ENCODE data around the gene KCTD13. TPM values are rescaled to one million over a fixed set of nuclear protein-coding genes. Genes with fewer than 3 reads are reported as not detected.

Gene KCTD13
- total RNA-seq, 1 experiment from 2014 or later: 8.2 TPM

GRCh38 chr16:29915590-29916247 lies 10.3 kb downstream of the KCTD13 start:
- intact Hi-C loops (cut with micrococcal nuclease): no loop called here
- ChIA-PET CTCF (no interaction called here), POLR2A (ENCODE audit: unreplicated experiment) (no interaction called here)
- H3K9me2 ChIP-seq (replicated peaks; ENCODE audit: low read length): no peaks in the 10 kb centered on the region
- no peaks in the 10 kb centered on the region for H3F3A ChIP-seq (ENCODE audit: low read length, unreplicated experiment)
- 0 out of 2 replicates have a peak, but pooled peaks cover 5% of the 10 kb centered on the region for H3K4me1 ChIP-seq (ENCODE audit: insufficient read depth, low read length)
- H4K20me1 ChIP-seq (ENCODE audit: low read length): no peaks in the 10 kb centered on the region
- TF ChIP-seq EZH2phosphoT487 (IDR thresholded peaks at IDR 0.05; ENCODE audit: borderline replicate concordance, low read length): no peak
- TF ChIP-seq EZH2 (IDR thresholded peaks at IDR 0.05; ENCODE audit: low read length, unreplicated experiment): no peak
- TF ChIP-seq CTCF (conservative IDR thresholded peaks at IDR 0.05; ENCODE audit: low read depth, low read length): no peak
- DNase-seq (peak; percentile 40), ATAC-seq (no peak)
- 0 out of 2 replicates have a peak overlapping the region, but pooled peaks have one; percentile 3 for H3K4me2 ChIP-seq (ENCODE audit: low read length)
- H3K9ac ChIP-seq (ENCODE audit: low read length): no peak overlapping the region
- H2AFZ ChIP-seq (ENCODE audit: low read length): no peak overlapping the region
- no peaks in the 10 kb centered on the region for H3K27me3 ChIP-seq (ENCODE audit: low read length)
- peak overlapping the region; percentile 61 for H3K27ac ChIP-seq (ENCODE audit: low read length)
- H3K4me3 ChIP-seq (ENCODE audit: low read length): no peak overlapping the region
- no TSS peak for BruUV-seq (replicated peaks)
- peaks cover 5% of the 10 kb centered on the region; the same call in 1 of the 2 replicates for H3K36me3 ChIP-seq (ENCODE audit: low read depth, low read length)
- H3K9me3 ChIP-seq (ENCODE audit: low read length): no peaks in the 10 kb centered on the region
- 0 out of 2 replicates have a peak, but pooled peaks cover under 1% of the 10 kb centered on the region for H3K79me2 ChIP-seq (ENCODE audit: low read length)

GRCh38 chr16:29913514-29913913 lies 12.5 kb downstream of the KCTD13 start:
- Histone ChIP-seq H3K27ac (ENCODE audit: low read length) (no peak overlapping the region), H3K9me3 (ENCODE audit: low read length) (no peaks in the 10 kb centered on the region), H3K9ac (ENCODE audit: low read length) (no peak overlapping the region), H3F3A (ENCODE audit: low read length, unreplicated experiment) (no peaks in the 10 kb centered on the region), H3K27me3 (ENCODE audit: low read length) (no peaks in the 10 kb centered on the region), H3K36me3 (ENCODE audit: low read depth, low read length) (no peaks in the 10 kb centered on the region), H3K79me2 (ENCODE audit: low read length) (no peaks in the 10 kb centered on the region), H2AFZ (ENCODE audit: low read length) (no peak overlapping the region), H3K4me1 (ENCODE audit: insufficient read depth, low read length) (0 out of 2 replicates have a peak, but pooled peaks cover 5% of the 10 kb centered on the region), H3K9me2 (replicated peaks; ENCODE audit: low read length) (no peaks in the 10 kb centered on the region), H3K4me2 (ENCODE audit: low read length) (no peak overlapping the region), H3K4me3 (ENCODE audit: low read length) (no peak overlapping the region), H4K20me1 (ENCODE audit: low read length) (no peaks in the 10 kb centered on the region)
- intact Hi-C loops (cut with micrococcal nuclease): no loop called here
- ATAC-seq (no peak), DNase-seq (no peak)
- TF ChIP-seq EZH2phosphoT487 (IDR thresholded peaks at IDR 0.05; ENCODE audit: borderline replicate concordance, low read length) (no peak), EZH2 (IDR thresholded peaks at IDR 0.05; ENCODE audit: low read length, unreplicated experiment) (no peak), CTCF (conservative IDR thresholded peaks at IDR 0.05; ENCODE audit: low read depth, low read length) (no peak)
- BruUV-seq (replicated peaks): no TSS peak
- ChIA-PET POLR2A (ENCODE audit: unreplicated experiment) (interaction anchor here (0.6 kb wide), 1 partner anchor 12 kb away, joined by 3 read pairs; no protein-coding TSS in a partner anchor), CTCF (no interaction called here)

- TF ChIP-seq EZH2phosphoT487 (IDR thresholded peaks at IDR 0.05; ENCODE audit: borderline replicate concordance, low read length) (no peak), CTCF (conservative IDR thresholded peaks at IDR 0.05; ENCODE audit: low read depth, low read length) (no peak), EZH2 (IDR thresholded peaks at IDR 0.05; ENCODE audit: low read length, unreplicated experiment) (no peak)
- no peak overlapping the region for H3K4me3 ChIP-seq (ENCODE audit: low read length)
- H3K79me2 ChIP-seq (ENCODE audit: low read length): no peaks in the 10 kb centered on the region
- H2AFZ ChIP-seq (ENCODE audit: low read length): no peak overlapping the region
- ChIA-PET CTCF (no interaction called here), POLR2A (ENCODE audit: unreplicated experiment) (no interaction called here)
- no TSS peak for BruUV-seq (replicated peaks)
- H3K4me2 ChIP-seq (ENCODE audit: low read length): no peak overlapping the region
- no peaks in the 10 kb centered on the region for H3K9me3 ChIP-seq (ENCODE audit: low read length)
- ATAC-seq (no peak), DNase-seq (no peak)
- no peaks in the 10 kb centered on the region for H4K20me1 ChIP-seq (ENCODE audit: low read length)
- no peaks in the 10 kb centered on the region for H3F3A ChIP-seq (ENCODE audit: low read length, unreplicated experiment)
- H3K9me2 ChIP-seq (replicated peaks; ENCODE audit: low read length): no peaks in the 10 kb centered on the region
- no peaks in the 10 kb centered on the region for H3K36me3 ChIP-seq (ENCODE audit: low read depth, low read length)
- no peaks in the 10 kb centered on the region for H3K27me3 ChIP-seq (ENCODE audit: low read length)
- H3K4me1 ChIP-seq (ENCODE audit: insufficient read depth, low read length): 0 out of 2 replicates have a peak, but pooled peaks cover 5% of the 10 kb centered on the region
- intact Hi-C loops (cut with micrococcal nuclease): no loop called here
- no peak overlapping the region for H3K27ac ChIP-seq (ENCODE audit: low read length)
- H3K9ac ChIP-seq (ENCODE audit: low read length): no peak overlapping the region
Measured at GRCh38 chr16:29912087-29912486, 13.9 kb downstream of the KCTD13 start.

Measured in PC-3 (cell line).